ENCODE measurements around the gene UFC1. TPM values are rescaled to one million over a fixed set of nuclear protein-coding genes. Genes with fewer than 3 reads are reported as not detected.
A peak's percentile ranks its signal among the peaks of the same experiment; 100 is the strongest.

UFC1 gene
- total RNA-seq, 5 donors from 2014 or later (not counting 1 experiment from before 2014, with no cell fraction given), result 82.9 to 109 (median 93.8) TPM

GRCh38 chr1:161206411-161207140, 52.8 kb downstream of the UFC1 start:
- Histone ChIP-seq H3K9me3 (no peaks in the 10 kb centered on the region), H3K36me3 (ENCODE audit: control insufficient read depth in 2 of 2, extremely low read depth in 1 of 2, insufficient read depth in 1 of 2, low read length in 1 of 2) (peaks cover 11 to 70% of the 10 kb centered on the region in 2 donors), H3K27ac (ENCODE audit: low read length) (no peak overlapping the region), H3K4me1 (ENCODE audit: control insufficient read depth in 1 of 2, extremely low read depth in 1 of 2, insufficient read depth in 2 of 2, low read length in 2 of 2) (peaks cover 13 to 40% of the 10 kb centered on the region in 2 experiments), H3K27me3 (replicated peaks in 1 of 2; ENCODE audit: control insufficient read depth in 2 of 2, extremely low read depth in 1 of 2, insufficient read depth in 2 of 2, low read length in 1 of 2) (no peaks in the 10 kb centered on the region), H3K4me3 (ENCODE audit: control insufficient read depth in 1 of 2, extremely low read depth in 1 of 2, low read length in 1 of 2) (no peak overlapping the region)
- Mint-ChIP-seq H3K36me3 (peaks cover 50% of the 10 kb centered on the region), H3K27ac (peak overlapping the region in 1 of 2 donors; percentile 49), H3K27me3 (no peaks in the 10 kb centered on the region), H3K9me3 (no peaks in the 10 kb centered on the region), H3K4me3 (no peak overlapping the region), H3K4me1 (peaks cover 48 to 64% (median 64%) of the 10 kb centered on the region in 3 donors)
- POLR2A ChIA-PET, result no interaction called here
- no peak for ATAC-seq (replicated peaks in 1 of 4)
- DNase-seq, result no peak
- 100% methylated on average over 10 of the region's 12 CpGs for WGBS (ENCODE audit: insufficient coverage)
- CTCF ChIA-PET, result interaction anchor here in 1 of 2 donors (0.6 to 6.1 kb wide), 5 partner anchors 13 to 176 kb away, joined by 5 to 76 read pairs (median 7); partner anchors contain the start of gene TOMM40L

GRCh38 chr1:161207173-161207572, 53.4 kb downstream of the UFC1 start:
- ChIA-PET POLR2A (no interaction called here), CTCF (interaction anchor here in 1 of 2 donors (0.6 to 6.1 kb wide), 3 partner anchors 19 to 175 kb away, joined by 5 to 76 read pairs (median 7); partner anchors contain the start of gene TOMM40L)
- 85% methylated on average over 3 of the region's 8 CpGs for WGBS (ENCODE audit: insufficient coverage)
- Histone ChIP-seq H3K27ac (ENCODE audit: low read length) (no peak overlapping the region), H3K36me3 (ENCODE audit: control insufficient read depth in 2 of 2, extremely low read depth in 1 of 2, insufficient read depth in 1 of 2, low read length in 1 of 2) (peaks cover 13 to 76% of the 10 kb centered on the region in 2 donors), H3K4me3 (ENCODE audit: control insufficient read depth in 1 of 2, extremely low read depth in 1 of 2, low read length in 1 of 2) (no peak overlapping the region), H3K27me3 (replicated peaks in 1 of 2; ENCODE audit: control insufficient read depth in 2 of 2, extremely low read depth in 1 of 2, insufficient read depth in 2 of 2, low read length in 1 of 2) (no peaks in the 10 kb centered on the region), H3K9me3 (no peaks in the 10 kb centered on the region), H3K4me1 (ENCODE audit: control insufficient read depth in 1 of 2, extremely low read depth in 1 of 2, insufficient read depth in 2 of 2, low read length in 2 of 2) (peaks cover 13 to 34% of the 10 kb centered on the region in 2 experiments)
- no peak overlapping the region for H3K27ac Mint-ChIP-seq
- no peak for DNase-seq
- peaks cover 56% of the 10 kb centered on the region for H3K36me3 Mint-ChIP-seq
- no peaks in the 10 kb centered on the region for H3K27me3 Mint-ChIP-seq
- H3K9me3 Mint-ChIP-seq, result no peaks in the 10 kb centered on the region
- no peak for ATAC-seq (replicated peaks in 1 of 4)
- peaks cover 44 to 58% (median 58%) of the 10 kb centered on the region in 3 donors for H3K4me1 Mint-ChIP-seq
- no peak overlapping the region for H3K4me3 Mint-ChIP-seq

Other genes starting within 250 kb of the UFC1 start
- gene ITLN2, start 199.2 kb upstream of the UFC1 start, total RNA-seq, result not detected
- 10 to 100 TPM; 14.6 to 21.0 (median 18.7) TPM for gene F11R, start 132.8 kb upstream of the UFC1 start, total RNA-seq
- gene TSTD1, start 115.0 kb upstream of the UFC1 start, total RNA-seq, result 100 to 1,000 TPM in 2 of 5 donors, 10 to 100 TPM in 3; 39.9 to 130 (median 94.8) TPM
- gene USF1, start 108.0 kb upstream of the UFC1 start, total RNA-seq, result 10 to 100 TPM; 65.4 to 96.1 (median 92.2) TPM
- 100 to 1,000 TPM; 193 to 299 (median 279) TPM for gene ARHGAP30, start 84.1 kb upstream of the UFC1 start, total RNA-seq
- under 1 TPM in 1 of 5 donors, not detected in 4; 0.06 TPM for gene NECTIN4, start 64.4 kb upstream of the UFC1 start, total RNA-seq
- 1 to 10 TPM in 1 of 5 donors, under 1 TPM in 2, not detected in 2; 0.82 to 1.6 (median 0.86) TPM for gene KLHDC9, start 55.6 kb upstream of the UFC1 start, total RNA-seq
- gene PFDN2, start 35.9 kb upstream of the UFC1 start, total RNA-seq, result 10 to 100 TPM; 32.4 to 48.3 (median 42.1) TPM
- gene NIT1, start 35.9 kb upstream of the UFC1 start, total RNA-seq, result 10 to 100 TPM; 23.4 to 44.7 (median 41.7) TPM
- 10 to 100 TPM; 34.3 to 43.6 (median 40.6) TPM for gene DEDD, start 21.3 kb upstream of the UFC1 start, total RNA-seq
- gene USP21, start 5.5 kb downstream of the UFC1 start, total RNA-seq, result 10 to 100 TPM; 37.4 to 69.0 (median 59.5) TPM
- gene PPOX, start 12.4 kb downstream of the UFC1 start, total RNA-seq, result 10 to 100 TPM; 38.3 to 85.4 (median 69.2) TPM
- gene B4GALT3, start 23.5 kb downstream of the UFC1 start, total RNA-seq, result 10 to 100 TPM; 48.4 to 77.8 (median 69.3) TPM
- gene ADAMTS4, start 45.1 kb downstream of the UFC1 start, total RNA-seq, result 1 to 10 TPM in 4 of 5 donors, under 1 TPM in 1; 0.86 to 1.8 (median 1.4) TPM
- 10 to 100 TPM; 57.3 to 92.2 (median 88.2) TPM for gene NDUFS2, start 48.4 kb downstream of the UFC1 start, total RNA-seq
- gene FCER1G, start 61.3 kb downstream of the UFC1 start, total RNA-seq, result 1 to 10 TPM; 2.5 to 5.2 (median 3.5) TPM
- gene APOA2, start 69.7 kb downstream of the UFC1 start, total RNA-seq, result 1 to 10 TPM in 3 of 5 donors, not detected in 2; 2.2 to 5.5 (median 3.7) TPM
- gene TOMM40L, start 72.1 kb downstream of the UFC1 start, total RNA-seq, result 10 to 100 TPM in 4 of 5 donors, 1 to 10 TPM in 1; 6.3 to 12.2 (median 11.0) TPM
- gene NR1I3, start 84.2 kb downstream of the UFC1 start, total RNA-seq, result not detected
- not detected for gene PCP4L1, start 104.8 kb downstream of the UFC1 start, total RNA-seq
- 1 to 10 TPM; 3.4 to 7.9 (median 6.1) TPM for gene MPZ, start 156.0 kb downstream of the UFC1 start, total RNA-seq
- gene SDHC, start 160.4 kb downstream of the UFC1 start, total RNA-seq, result 100 to 1,000 TPM in 3 of 5 donors, 10 to 100 TPM in 2; 86.4 to 106 (median 103) TPM
- not detected for gene CFAP126, start 213.9 kb downstream of the UFC1 start, total RNA-seq

Measured in T-cell (primary cell).